Left colon (tissue), 2 donors: ENCODE measurements around the gene SSBP3. TPM values are rescaled to one million over a fixed set of nuclear protein-coding genes. Genes with fewer than 3 reads are reported as not detected.
"Not testable (repeated sequence)": the region's sequence is repeated elsewhere in the genome, so short reads cannot be mapped to it uniquely, and the experiment has no call there.

Experiments
- ATAC-seq: fragments of 200-7000 bp; cut with Tn5 transposase; one replicate; pipeline ENCODE4 v1.9.1; 2020; ENCODE audit warnings: mild to moderate bottlenecking, moderate library complexity
- DNase-seq, 2 donors: peaks; one replicate each; pipeline ENCODE4 v3.0.0-alpha.2; 2020
- intact Hi-C, 2 donors: fragments of 100-400 bp; cut with DNase I in 1 of 2; cut with micrococcal nuclease in 1 of 2; formaldehyde crosslinking; loops; one replicate each; pipeline versions ENCODE4 v1.11.2 to v1.14.0; 2022; cut with DNase I, micrococcal nuclease
- total RNA-seq, 2 donors: library from RNA; stranded (reverse); fragmentation: NEBNext Ultra II Directional; extraction: Animal tissue kit (Norgen Biotek cat#: 25700); gene quantifications; one replicate each; pipeline ENCODE4 v1.2.1, GENCODE V29; 2021
- donor health status: DM: no; HTN: no; CAD: no.
- donor health status: DM: yes; HTN: yes; CAD: no.

SSBP3 gene
- total RNA-seq, 2 donors from 2014 or later: 61.7 to 74.2 TPM

DNA sequence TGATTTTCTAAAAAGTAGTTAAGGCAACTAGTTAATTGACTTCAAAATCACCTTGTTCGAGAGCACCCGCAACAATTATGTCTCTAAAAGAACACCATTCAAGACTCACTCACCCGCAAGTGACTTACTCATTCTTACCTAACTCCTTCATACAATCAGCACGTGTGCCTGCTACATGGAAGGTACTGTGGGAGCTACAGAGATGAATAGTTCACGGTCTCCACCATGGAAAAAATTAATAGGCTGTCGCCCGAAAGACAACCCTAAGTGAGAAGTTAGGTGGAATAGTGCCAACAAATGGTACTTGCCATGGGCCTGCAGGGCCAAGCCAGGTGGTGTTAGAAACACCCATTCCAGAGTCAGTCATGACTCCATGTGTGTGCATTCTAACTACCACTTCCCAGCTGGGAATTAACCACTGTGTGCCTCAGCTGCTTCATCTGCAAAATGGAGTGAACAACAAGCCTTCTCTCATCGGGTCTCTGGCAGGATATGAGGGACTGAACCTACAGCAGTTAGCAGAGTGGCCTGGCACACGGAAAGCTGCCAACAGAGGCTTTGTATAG, 7.1 kb downstream of the SSBP3 start:
- ATAC-seq: no peak
- intact Hi-C loops: loop anchor here in 1 of 2 donors (10.0 kb wide), 1 partner anchor 184 kb away; no protein-coding TSS in a partner anchor
- no peak for DNase-seq

DNA sequence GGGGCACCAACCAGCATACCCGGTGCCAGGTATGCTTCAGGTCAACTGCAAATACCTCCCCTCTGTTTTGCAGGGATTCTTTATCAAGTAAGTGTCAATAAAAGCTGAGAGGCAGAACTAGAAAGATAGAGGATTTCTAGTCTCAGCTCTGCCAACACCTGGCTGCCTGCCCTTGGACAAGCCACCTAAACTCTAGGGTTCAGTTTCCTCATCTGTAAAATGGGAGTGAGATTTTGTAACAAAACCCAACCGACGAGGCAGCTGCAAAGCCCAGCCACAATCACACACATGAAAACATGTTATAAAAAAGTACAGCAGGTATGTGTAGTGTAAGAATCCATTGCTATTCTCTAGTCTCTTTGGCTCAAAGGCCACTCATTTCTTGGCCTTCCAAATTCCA, 8.2 kb downstream of the SSBP3 start:
- ATAC-seq: no peak
- intact Hi-C loops: loop anchor here in 1 of 2 donors (10.0 kb wide), 1 partner anchor 183 kb away; no protein-coding TSS in a partner anchor
- DNase-seq: no peak

- no peak for DNase-seq
- intact Hi-C loops: loop anchor here in 1 of 2 donors (10.0 kb wide), 1 partner anchor 182 kb away; no protein-coding TSS in a partner anchor
- peak; percentile 29 for ATAC-seq
Observed at GRCh38 chr1:54397090-54397591, 9.1 kb downstream of the SSBP3 start.

- no peak for ATAC-seq
- DNase-seq: no peak
- intact Hi-C loops: loop anchor here in 1 of 2 donors (10.0 kb wide), 1 partner anchor 182 kb away; no protein-coding TSS in a partner anchor
Observed at GRCh38 chr1:54396261-54396933, 9.8 kb downstream of the SSBP3 start.

- DNase-seq (no peak), ATAC-seq (no peak)
- intact Hi-C loops: loop anchor here in 1 of 2 donors (10.0 kb wide), 1 partner anchor 181 kb away; no protein-coding TSS in a partner anchor
Observed at GRCh38 chr1:54395281-54395934, 10.8 kb downstream of the SSBP3 start.

GRCh38 chr1:54394104-54394503, 12.1 kb downstream of the SSBP3 start:
- ATAC-seq: no peak
- intact Hi-C loops: loop anchor here in 1 of 2 donors (10.0 kb wide), 1 partner anchor 179 kb away; no protein-coding TSS in a partner anchor
- DNase-seq: no peak

- DNase-seq (no peak), ATAC-seq (no peak)
- intact Hi-C loops: loop anchor here in 1 of 2 donors (10.0 kb wide), 1 partner anchor 178 kb away; no protein-coding TSS in a partner anchor
Observed at GRCh38 chr1:54392401-54392800, 13.8 kb downstream of the SSBP3 start.

DNA sequence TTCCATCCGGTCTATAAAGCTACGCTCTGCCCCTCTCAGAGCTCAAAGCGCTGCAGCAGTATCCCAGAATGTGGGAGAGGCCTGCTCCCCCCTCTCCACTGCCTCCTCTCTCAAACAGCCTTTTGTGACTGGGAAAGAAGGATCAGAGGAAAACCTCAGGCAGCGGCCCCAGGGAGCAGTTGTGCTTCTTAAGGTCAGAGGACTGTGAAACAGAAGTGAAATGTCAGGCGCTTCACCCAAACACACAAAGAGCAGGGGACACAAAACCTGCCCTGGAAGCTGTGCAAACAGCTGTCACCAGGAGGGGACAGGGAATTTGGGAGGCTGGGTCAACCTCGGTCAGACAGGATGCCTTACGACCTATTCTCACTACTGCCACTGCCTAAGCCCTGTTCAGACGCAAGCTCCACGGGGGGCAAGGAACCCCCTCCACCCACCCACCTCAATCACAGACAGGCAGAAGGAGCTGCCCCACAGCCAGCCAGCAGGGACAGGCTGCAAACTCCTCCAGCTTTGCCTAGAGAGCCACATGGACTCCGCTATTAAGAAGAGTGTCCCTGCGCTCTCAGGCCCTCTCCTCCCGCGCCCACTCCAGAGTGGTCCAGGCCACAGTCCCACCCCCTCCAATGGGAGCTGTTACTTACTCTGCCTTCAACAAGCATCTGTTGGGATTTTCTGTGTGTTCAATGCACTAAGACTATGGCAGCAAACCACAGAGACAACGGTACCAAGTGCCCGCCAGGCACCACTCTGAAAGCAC, 14.6 kb downstream of the SSBP3 start:
- intact Hi-C loops: loop anchor here in 1 of 2 donors (10.0 kb wide), 1 partner anchor 177 kb away; no protein-coding TSS in a partner anchor
- ATAC-seq (no peak), DNase-seq (no peak)

DNA sequence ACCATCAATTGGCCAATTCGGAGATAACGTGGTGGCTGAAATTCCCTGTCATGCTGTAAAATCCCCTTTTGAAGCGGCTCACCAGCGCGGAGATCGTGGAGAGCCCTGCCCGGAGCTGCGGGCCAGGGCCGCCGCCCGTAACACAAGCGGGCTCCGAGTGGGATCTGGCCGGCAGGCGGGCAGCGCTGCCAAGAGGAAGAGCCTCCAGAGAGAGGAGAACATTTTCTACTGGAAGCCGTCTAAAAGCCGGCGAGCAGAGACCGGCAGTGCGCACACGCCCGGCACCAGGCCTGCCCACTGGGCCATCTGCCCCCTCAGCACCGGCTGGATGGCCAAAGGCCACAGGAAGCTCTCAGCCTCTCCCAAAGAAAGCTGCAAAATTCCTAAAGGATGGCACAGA, 15.5 kb downstream of the SSBP3 start:
- ATAC-seq (no peak), DNase-seq (no peak)
- intact Hi-C loops: loop anchor here in 1 of 2 donors (10.0 kb wide), 1 partner anchor 176 kb away; no protein-coding TSS in a partner anchor

- not testable (repeated sequence) for DNase-seq, ATAC-seq
- intact Hi-C loops: loop anchor here in 1 of 2 donors (10.0 kb wide), 1 partner anchor 175 kb away; no protein-coding TSS in a partner anchor
Observed at GRCh38 chr1:54389608-54390007, 16.6 kb downstream of the SSBP3 start.

DNA sequence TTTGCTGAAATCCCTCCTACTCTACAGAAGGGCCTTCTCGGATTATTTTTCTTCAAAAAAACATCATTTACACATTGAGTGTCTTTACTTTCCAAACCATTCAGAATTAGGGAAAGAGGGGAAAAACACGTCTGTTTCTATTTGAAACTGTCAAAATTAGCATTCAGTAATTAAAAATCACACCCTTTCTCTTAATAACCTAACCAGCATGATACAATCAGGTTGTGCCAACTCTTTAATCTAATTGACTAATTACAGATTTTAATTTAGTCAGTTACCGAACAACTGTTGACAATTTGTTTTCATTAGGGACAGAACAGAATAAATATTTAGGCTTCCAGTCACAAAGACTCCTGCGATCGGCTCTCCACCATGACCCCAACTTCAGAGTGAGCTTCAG, 18.8 kb downstream of the SSBP3 start:
- ATAC-seq (no peak), DNase-seq (no peak)
- intact Hi-C loops: no loop called here

DNA sequence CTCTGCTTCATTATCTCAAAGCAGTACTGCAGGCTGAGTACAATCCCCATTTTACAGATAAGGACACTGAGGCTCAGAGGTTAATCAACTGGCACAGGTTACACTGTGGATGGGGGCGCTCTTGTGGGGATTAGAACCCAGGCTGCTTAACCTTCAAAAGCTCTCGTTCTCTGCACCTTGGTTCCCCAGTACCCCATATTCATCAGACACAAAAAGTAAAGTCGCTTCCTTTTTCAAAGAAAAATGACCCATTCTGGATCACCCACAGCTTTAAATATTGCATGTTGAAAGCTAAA, 20.5 kb downstream of the SSBP3 start:
- ATAC-seq (no peak), DNase-seq (no peak)
- intact Hi-C loops: no loop called here

DNA sequence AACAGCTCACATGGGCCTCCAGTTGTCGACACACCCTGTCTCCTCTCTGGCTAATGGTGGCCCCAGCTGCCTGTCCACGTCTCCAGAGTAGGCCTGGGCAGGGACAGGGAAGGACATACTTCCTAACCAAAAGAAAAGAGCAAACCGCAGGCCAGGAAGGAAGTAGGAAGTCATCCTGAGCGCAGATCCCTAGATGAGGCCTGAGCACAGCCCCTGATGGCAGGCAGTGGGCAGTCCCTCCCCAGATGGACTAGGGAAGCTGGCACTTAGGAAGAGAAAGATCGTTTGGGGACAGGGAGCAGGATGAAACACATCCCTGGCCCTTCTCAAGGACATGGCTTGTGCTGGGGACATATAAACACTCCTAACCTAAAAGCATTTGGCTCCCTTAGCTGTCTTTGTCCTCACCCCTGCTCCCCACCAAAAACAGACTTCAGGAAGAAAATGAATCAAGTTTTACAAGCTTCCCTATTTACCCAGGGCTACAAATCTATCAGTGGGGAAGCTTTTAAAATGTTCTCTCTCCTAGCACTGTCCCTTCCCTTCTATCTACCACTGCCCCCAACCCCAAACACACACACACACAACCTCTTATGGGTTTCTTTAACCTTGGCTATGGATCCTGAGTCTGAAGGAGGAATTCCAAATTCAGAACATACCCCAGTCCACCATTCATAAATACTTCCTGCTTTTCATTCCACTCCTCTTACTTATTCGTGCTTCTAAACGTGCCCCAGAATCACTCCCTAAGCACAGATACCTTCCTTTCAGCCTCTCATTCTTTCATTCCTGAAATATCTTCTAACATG, 21.1 kb downstream of the SSBP3 start:
- DNase-seq (peak in 1 of 2 donors; percentile 35), ATAC-seq (peak; percentile 78)
- intact Hi-C loops: no loop called here

DNA sequence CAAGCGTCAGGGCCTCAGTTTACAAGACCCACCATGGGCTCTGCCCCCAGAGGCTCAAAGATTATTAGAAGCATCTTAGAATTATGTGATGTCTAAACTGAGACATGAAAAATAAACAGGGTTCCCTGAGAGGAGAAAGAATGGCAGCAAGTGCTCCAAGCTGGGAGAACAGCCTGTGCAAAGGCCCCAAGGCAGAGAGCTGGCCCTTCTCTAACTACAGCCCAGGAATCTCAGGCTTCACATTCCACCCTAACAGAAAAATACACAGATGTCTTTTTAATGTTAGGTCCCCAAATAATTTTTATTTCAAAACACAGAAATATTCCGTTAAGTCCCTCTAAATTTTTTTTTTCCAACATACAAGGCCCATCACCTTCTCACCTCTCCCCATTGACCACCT, 21.7 kb downstream of the SSBP3 start:
- ATAC-seq: no peak
- intact Hi-C loops: no loop called here
- no peak for DNase-seq

DNA sequence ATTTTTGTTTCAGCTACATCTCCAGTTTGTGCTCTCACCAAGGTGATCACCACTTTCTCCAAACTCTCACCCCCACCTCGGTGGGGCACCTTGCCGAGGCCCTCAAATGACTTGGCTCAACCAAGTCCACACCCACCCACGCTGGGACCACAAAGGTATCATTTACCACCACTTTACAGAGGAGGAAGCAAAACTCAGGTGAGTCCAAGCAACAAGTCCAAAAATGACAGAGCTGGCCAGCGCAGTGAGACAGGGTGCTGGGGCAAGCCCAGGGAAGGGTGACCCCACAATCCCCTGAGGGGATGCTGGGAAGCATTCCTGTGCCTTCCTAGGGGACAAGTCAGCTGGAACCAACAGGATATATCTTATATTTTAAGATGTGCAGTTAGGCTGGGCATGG, 24.7 kb downstream of the SSBP3 start:
- no peak for DNase-seq
- ATAC-seq: no peak
- intact Hi-C loops: no loop called here

GRCh38 chr1:54380290-54380882, 25.8 kb downstream of the SSBP3 start:
- DNase-seq: no peak
- intact Hi-C loops: no loop called here
- no peak for ATAC-seq

DNA sequence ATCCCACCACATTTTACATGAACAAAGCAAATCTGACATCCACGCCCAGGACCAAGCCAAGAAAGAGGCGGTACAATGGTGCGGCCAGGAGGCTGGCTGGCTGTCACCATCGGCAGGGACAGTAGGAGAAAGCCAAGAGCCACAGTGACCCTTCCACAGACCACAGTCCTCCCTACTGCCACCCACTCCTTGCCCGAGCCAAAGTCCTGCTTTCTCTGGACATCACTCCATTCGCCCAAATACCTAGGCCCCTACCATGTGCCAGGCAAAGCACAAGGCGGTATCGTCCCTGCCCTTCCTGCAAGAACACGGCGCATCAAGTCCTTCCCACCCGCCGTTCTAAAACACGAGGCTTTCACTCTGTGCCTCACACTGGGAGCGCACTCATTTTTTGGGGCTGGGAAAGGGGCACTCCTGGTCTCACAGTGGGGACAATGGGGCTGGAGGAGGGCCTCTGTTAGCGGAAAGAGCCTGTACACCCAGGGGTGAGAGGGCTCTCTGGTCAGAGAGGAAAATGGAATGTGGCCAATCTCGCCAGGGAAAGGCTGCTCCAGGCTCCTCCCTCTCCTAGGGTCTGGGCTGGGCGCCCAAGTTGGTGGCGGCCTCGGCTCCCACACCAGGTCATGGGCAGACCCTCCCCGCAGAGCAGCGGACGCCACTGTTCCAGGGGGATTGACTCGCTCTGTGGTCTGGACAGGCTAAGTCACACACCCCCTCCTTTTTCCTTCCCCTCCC, 26.5 kb downstream of the SSBP3 start:
- intact Hi-C loops: no loop called here
- DNase-seq (no peak), ATAC-seq (no peak)
